Smooth muscle cell of the brain vasculature (primary cell): Measurements from ENCODE around the gene MMD.
"Not testable (repeated sequence)": the region's sequence is repeated elsewhere in the genome, so short reads cannot be mapped to it uniquely, and the experiment has no call there.

ENCODE experiments used
- DNase-seq: peaks from one replicate; pipeline ENCODE4 v3.0.0-alpha.2; 2012; ENCODE audit warnings: low read depth, low spot score

Gene MMD

DNA sequence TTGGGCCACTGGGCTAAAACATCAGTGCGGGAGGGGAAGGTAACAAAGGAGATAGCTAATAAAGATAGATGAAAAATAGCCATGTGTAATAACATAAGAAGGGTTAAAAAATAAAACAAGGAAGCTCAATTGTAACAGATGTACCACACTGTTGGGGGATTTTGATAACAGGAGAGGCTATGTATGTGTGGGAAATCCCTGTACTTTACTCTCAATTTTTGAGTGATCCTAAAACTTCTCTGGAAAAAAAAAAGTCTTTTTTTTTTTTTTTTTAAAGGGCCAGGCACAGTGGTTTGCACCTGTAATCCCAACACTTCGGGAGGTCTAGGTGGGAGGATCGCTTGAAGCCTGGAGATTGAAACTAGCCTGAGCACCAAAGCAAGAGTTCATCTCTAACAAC lies 1.9 kb upstream of the MMD start:
- no peak for DNase-seq

DNA sequence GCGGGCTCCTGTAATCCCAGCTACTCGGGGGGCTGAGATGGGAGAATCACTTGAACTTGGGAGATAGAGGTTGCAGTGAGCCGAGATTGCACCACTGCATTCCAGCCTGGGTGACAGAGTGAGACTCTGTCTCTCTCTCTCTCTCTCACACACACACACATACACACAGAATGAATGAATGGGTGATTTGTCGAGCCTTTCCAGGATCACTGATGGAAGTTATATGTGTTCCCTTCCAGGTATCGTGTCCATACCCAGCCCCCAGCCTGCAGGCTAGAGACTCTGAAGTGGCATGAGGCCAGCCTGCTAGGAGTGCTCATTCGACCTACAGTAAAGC lies 1.2 kb upstream of the MMD start:
- not testable (repeated sequence) for DNase-seq

DNA sequence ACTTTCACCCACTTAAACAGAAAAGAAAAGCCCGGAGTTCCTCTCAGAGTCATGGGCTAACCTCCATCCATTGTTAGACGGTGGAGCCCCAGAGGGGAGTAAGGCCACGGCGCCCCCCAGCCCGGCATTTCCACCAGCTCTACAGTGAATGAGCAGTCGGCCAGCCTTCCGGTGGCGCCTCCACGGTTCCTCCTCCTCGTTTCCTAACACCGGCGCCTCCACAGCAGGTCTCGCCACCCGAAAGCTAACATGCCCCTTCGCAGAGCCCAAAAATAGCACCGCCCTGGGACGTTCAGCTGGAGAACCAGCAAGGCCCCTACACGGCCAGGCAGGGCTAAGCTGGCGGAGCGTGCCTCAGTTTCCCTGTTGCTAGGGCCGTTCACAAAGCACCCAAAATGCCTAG lies 858 bp downstream of the MMD start:
- no peak for DNase-seq

DNA sequence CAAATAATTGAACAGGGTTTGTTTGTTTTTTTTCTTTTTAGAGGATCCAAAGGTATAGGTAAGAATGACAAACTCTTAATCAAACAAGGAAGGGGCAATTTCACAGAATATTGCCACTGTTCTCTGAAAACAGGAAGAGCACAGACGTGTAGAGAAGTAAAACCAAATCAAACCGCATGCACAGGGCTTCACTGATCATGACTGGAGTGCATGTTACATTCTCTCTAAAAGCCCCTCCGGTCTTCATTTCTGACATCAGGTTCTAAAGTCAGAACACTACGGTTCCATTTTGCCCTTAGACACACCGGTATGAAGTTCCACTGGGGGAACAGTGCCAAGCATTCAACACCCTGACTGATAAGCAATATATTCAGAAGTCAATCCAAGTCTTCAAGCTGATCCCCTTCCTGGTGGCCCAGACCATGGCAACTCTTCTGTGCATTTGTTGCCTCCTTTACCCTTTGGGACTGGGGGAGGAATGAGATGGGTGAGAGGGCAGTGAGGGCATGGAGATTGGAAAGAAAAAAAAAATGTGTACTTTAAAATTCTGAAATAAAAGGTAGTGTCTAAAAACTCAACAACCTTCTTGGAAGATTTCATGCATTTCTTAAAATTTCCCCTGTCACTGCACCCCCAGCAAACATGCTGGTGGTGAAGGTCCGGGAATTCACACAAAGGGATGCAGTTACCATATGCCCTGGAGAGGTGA lies 1.4 kb downstream of the MMD start:
- no peak for DNase-seq

DNA sequence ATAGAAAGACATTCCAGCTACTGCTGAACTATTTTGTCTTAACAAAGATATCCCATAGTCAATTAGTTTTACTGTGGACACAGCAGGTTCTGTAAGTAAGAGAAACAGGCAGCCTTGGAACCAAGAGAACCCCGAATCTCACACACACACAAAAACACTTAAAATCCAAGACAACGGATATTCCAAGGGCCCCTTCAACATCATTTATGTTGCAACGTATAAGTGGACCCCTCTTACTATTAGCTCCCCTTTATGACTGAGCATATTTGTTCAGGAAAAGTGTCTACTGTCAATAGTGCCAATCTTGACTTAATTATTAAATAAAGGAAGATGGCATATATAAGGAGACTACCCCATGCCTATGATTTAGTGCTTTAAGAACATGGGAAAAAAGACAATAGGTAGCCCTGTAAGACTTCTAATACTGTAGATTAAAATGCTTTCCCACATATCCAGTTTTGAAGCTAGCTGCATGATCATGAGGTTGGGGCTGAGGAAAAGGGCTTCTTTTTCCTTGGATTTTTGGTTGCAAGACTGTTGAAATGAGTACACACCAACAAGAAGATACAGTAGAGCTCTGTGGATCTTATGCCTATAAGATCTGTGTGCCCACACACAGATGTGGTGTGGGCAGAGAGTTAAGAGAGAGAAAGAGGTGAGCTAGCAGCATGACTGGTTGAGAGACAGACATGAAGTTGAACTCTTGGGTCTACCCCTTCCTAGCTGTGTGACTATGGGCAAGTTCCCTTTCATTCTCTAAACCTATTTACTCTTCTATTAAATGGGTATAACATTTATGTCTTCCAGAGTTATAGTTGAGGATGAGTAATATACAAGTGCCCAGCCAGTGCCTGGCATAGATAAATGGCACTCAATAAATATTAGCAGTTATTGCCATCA lies 3.0 kb downstream of the MMD start:
- no peak for DNase-seq

DNA sequence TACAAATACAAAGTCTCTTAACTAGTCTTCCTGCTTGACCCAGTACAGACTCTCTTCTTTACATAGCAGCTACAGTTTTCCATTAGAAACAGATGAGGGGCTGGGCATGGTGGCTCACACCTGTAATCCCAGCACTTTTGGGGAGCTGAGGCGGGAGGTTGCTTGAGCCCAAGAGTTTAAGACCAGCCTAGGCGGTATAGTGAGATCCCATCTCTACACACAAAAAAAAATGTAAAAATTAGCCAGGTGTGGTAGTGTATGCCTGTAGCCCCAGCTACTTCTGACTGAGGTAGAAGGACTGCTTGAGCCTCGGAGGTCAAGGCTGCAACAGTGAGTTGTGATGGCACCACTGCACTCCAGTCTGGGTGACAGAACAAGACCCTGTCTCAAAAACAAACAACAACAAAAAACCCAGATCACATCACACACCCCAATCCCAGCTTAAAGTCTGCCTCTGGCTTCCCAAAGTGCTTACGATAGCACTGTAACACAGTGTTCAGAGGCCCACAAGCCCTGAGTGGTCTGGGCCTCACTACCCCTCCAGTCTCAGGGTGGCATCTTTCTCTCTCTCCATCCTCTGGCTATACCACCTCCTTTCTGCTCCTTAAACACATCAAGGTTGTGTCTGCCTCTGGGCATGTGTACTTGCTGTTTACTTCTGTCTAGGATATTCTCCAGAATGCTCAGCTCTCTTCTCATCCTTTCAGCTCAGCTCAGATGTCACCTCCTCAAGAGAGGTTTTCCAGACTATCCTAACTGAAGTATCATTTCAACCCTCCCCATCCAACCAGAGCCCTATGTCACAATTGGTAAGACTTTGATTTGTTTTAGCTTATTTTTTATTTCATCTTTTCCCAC lies 4.0 kb downstream of the MMD start:
- no peak for DNase-seq

DNA sequence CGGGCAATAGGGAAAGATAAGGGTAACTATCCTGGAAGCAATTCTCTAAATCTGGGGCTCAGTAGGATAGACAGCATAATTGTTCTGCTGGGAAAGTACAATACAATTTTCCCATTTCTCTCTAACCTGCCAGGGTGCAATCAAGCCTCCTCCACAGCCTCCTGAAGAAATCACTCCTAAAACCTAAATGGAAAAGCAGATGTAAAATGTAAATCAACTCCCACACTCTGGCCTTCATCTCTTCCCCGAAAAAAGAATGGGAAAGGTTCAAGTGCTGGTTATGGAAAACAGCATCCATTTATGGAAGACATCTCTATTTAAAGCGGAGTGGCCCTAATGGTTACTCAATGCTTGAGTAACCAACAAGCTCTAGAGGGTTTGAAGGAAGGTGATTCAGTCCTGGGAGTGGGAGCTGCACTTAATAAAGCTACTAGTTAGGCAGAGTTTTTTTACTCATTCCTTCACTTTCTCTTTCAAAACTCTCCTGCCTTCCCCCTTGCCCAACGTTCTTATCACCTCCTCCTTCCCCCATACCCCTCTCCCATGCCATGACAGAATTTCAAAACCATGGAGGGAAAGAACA lies 5.1 kb downstream of the MMD start:
- DNase-seq = no peak

DNA sequence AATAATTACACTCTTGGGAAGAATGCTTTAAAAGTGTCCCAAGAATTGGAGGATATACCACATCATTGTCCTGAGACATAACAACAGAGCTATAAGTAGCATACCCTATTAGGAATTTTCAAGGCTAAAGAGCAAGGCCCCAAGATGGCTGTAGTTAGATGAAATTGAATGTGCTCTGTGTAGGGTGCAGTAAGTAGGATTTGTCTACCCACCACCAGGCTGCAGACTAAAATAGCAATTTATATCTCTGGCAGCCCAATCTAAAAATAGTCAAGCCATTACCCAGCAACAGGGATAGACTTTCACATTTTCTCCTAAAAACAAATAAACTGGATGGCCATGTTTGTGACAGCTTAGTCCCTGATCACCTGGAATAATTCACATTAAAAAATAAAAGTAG lies 5.6 kb downstream of the MMD start:
- DNase-seq = no peak

DNA sequence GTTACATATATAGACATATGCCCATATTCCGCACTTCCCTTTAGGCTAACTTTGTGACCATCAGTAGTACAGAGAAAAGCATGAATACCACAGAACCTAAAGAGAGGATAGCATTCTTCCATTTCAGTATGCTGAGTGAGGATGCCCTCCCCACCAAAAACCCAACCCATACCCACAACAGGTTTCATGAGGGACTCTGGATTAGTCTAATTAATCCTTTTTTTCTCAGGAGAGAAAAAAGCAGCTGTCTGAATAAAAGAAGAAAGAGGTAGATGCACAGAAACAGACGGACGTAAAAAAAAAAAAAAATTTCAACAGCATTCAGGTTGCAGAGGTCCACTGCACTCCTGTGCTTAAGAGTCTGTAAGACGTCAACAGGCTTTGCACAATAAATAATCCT lies 6.7 kb downstream of the MMD start:
- DNase-seq = no peak

DNA sequence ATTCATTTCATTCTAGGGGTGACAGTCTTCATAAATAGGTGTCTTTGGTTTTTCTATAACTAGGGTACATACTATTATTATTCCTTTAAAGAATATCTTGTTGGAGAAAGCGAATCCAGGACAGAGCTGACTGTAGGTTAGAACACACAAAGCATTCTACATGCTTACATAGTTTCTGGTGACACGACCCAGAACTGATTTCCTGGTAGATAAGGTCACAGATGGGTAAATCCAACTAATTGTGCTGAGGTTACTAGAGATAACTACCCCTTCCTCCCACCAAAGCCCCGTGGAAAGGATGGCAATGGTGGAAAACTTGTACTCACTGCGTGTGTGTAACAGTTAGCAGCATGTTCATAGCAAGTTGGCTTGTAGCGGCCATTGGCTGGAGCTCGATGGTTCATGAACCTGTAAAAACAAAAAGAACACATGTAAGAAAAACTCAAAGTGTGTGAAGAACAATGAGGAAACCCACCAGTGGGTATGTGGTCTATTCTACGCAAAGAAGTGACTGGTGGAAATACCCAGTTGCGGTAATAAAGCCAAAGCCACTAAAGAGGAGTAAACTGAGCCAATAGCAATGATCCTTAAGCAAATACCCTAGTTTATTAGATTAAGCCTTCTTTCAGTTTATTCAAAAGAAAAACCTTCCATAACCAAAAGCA lies 7.7 kb downstream of the MMD start:
- DNase-seq = no peak

DNA sequence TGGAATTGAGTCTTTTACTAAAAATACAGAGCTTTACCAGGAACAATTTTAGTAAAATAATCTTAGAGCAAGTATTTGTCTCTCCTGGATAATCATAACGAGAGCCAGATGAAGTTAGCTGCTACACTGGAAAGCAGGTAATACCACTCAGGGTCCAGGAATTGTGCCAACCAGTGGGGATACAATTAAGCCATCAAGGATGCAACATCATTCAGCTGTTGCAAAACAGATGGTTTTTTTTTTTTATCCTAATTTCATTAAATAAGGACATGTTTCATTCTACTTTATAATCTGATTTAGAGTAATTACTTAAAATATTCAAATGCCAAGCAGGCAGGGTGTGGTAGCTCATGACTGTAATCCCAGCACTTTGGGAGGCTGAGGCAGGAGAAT lies 10.2 kb downstream of the MMD start:
- DNase-seq = no peak

DNA sequence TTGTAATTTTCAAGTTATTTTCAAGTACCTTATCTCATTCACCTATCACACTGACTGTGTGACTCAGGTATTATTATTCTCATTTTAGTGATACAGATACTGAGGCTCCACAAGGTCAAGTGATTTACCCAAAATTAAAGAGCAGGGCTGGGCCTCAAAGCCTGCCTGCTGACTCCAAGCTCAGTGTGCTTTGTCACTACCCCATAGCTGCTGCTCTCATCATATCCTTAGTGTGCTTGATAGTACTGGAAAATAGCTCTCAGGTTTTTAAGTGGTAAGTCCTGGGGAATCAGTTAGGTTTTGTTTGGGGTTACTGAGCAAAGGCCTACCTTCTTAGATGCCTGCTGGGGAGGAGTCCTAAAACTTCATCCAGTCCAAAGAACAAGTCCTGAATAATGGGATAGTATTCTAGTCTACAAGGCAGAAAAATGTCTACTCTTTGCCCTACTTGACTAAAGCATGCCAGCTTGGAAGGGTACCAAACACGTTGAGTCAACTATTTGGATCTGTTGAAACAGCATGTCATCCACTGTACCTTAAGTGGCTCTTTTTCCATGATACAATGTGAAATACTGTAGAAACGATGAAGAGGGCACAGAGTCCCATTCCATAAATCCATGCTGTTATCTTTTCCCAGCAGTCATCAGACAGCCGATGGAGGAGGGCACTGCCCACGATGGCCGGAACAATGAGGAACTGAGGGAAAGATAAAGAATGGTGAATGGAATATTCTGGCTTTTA lies 10.7 kb downstream of the MMD start:
- no peak for DNase-seq

DNA sequence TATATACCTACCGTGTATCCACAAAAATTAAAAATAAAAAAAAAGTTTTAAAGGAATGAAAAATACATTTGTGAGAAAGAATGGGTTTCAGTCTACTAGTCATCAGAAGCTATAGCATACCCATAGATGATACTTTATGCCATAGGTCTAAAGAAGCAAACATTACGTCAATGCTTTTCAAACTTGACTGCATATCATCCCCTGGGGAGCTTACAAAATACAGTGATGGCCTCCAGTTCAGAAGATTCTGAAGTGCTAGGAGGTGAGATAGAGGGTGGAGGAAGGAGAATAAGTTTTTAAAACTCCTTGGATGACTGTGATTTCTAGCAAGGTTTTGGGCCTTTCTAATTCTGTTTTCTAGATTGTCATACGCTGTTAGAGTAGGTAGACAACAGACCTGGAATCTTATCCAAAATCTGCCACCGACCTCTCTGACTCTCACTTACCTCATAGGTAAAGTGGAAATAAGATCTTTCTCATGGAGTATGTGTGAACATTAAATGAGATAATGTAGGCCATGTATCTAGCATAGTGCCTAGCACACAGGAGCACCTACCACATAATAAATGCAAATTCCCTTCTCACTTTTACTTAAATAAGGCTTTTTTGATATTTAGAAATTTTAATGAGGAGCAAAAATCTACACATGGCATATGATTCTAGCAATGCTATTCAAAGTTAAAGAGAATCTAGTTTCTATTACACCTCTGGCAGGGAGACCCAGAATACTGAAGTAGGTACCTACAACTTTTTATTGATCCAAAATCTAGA lies 12.4 kb downstream of the MMD start:
- no peak for DNase-seq

DNA sequence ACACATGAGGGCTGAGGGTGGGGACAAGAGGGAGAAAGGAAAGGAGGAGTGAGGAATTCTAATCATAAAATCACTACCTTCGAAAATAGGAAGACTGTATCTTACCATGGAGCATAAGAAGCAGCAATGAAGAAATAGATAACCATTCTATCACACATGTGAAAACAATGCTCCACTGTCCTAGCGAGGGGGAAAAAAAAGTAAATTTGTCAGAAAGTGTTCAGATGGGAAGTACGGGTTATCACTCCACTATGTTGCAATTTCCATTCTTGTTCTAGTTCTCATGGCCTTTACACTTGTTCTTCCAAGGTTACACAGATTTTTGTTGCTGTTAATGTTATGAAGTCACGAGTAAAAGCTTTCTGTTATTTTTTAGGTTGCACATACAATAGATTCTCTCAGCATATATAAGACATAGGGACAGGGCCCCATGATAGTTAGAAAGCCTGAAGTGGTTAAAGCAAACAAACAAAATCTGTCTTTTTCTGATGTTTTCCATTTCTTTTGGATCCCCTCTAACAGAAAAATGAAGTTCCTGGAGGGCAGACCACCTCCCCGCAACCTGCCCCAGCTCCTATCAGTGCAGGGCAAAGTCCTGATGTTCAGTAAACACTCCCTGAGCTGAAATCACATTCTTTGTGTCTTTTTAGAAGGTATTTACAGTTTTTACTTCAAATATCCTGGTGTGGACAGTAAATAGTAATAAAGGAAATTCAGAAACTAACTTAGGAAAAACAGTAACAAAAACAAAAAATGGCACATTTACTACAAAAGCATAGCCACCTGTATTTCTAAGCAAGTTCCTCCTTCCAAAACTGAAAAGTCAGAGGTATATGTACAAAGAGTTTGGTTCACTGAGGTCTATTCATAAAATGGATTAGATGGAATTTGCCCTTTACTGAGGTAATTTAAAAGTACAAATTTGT lies 13.7 kb downstream of the MMD start:
- no peak for DNase-seq

DNA sequence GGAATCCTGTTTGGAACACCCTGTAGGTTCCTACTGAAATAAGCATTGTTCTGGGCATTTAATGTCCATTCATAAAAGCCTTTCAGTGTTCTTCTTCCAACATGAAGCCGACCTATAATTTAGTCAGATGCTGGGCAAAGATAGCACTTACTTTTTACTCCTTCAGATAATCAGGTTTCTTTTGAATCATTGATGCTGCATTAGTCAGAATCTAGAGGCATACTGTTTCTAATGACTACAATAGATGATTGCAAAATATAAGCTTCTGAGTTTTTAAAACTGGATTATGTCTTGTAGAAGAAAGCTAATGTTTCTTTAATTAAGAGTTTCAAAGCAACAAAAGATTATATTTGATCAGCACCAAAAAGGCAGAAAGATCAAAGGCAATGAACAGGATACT lies 16.0 kb downstream of the MMD start:
- no peak for DNase-seq

DNA sequence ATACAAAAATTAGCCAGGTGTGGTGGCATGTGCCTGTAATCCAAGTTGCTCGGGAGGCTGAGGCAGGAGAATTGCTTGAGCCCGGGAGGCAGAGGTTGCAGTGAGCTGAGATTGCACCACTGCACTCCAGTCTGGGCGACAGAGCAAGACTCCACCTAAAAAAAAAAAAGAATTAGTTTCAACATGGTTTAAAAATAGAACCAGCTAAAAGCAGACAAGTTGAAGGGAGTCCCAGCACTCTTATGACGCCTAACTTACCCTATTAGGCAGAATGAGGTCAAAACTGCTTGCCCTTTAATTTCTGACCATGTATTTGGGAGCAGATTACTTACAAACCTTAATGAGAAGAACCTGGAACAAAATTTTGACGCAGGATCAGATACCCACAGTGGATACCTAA lies 17.4 kb downstream of the MMD start:
- DNase-seq = not testable (repeated sequence)

DNA sequence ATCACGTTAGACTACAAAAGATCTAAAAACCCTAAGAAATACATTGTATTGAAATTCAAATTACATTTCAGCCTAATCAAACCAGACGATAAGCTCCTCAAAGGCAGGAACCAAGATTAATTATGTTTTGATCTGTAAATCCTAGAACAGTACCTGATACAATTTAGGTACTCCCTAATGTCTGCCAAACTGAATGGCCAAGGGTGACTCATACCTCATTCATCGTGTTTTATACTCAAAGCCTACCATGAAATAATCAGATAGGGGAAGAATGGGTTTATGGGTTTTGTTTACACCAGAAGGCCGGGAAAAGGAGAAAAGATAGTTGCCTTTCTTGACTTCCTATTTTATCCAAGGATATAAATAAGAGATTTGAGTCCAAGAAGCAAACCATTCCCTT lies 19.3 kb downstream of the MMD start:
- DNase-seq = no peak

DNA sequence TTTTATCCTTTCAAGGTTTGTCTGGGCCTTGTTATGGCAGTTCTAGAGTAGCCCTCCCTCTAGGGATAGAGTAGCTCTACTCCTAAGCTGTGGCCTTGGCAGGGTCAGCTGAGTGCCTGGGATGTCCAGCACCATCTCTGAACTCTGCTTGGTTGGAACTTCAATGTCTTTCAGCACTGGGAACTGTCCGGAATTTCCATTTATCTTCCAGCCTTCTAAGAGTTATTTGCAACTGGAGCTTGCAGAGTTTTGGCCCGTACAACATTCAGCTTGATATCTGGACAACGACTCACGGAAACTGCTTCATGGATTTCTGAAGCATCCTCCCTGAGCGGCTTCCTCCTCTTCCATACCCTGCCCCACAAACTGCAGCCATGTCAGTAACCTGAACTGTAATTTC lies 22.9 kb downstream of the MMD start:
- no peak for DNase-seq
